Superior temporal gyrus (tissue), 1 donor: Measurements from ENCODE around the gene ARMS2.

Experiments used
- DNase-seq: peaks from one replicate; pipeline ENCODE4 v3.0.0-alpha.2; 2016; ENCODE audit errors: extremely low spot score

ARMS2 gene

GRCh38 chr10:122493761-122494160, 39.3 kb downstream of the ARMS2 start:
- no peak for DNase-seq

DNA sequence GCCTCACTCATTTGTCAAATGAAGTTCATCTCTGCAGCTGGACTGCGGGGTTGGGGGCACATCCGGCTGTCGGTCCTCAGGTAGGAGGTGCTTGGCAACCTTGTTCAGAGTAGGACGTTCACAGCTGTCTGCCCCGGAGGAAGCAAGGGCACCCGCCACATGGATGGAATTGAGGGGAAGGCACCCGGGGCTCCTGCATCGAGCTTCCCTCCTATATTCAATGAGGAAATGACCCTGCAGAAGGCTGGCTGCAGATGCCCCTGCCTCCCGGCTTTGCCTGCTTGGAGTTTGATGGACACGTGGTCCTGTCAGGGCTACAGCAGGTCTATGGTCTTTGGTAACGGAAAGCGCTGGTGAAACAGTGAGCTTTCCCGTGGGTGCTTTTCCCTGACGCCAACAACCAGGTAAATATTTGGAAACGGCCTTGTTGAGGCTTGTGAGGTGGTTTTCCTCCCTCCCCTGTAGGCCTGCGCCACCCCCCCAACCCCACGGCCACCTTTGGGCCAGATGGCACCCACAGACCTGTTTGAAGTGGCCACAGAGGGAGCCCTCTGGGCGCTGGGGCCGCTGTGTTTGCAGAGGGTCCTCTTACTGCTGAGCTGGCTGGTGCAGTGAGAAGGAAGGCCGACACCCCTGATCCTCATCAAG, 39.8 kb downstream of the ARMS2 start:
- no peak for DNase-seq

DNA sequence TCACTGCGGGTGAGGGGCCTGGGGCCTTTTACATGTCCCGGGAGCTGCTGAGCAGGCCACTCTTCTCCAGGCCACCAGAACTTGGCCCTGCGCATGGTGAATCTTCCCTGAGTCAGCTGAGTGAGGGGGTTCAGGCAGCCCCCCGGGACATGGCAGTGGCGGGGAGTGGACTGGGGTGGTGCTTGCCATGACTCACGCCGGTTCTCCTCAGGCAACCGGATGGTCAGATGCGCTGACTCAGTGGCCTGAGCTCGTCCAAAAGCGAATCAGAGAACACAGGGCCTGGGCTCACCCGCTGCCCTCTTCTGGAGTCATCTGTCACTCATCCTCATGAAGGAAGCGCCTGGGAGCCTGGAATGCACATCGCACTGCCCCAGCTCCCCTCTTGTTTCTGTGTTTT, 40.4 kb downstream of the ARMS2 start:
- no peak for DNase-seq

DNA sequence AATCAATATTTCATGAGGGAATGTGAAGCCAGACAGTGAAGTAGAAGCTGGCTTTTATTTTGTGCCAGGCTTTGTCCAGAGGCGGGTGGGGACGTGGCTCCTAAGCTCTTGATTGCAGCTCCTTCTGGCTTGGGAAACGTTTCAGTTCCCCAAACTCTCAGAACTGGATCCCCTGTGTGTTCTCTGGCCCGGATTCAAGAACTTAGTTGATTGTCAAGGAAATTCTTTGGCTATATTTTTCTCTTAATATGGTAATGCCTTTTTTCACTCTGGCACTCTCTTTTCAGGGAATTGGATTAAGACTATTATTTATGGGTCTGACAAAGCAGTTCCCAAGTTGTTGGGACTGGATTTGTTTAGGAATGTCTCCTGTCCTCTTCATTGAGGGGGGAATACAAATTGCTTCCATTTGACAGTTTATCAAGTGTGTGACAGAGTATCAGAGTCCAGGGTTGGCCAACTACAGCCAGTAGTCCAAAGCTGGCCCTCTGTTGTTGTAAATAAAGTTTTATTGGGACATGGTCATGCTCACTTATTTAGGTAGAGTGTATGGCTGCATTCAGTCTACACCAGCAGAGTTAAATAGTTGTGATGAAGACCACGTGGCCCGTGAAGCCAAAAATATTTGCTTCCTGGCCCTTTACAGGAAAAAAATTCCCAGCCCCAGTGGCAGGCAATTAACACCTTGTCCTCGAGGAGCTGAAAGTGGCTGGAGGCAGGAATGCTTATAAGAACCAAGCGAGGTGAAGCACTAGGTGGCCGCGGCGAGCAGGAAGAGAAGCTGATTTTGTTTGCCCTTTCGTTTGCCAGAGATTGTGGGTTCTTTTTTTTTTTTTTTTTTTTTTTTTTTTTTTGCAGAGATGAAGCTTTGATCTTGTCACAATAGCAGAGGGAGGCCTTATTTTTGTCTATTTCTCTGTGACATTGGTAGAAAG, 41.2 kb downstream of the ARMS2 start:
- DNase-seq = no peak

- no peak for DNase-seq
These were observed 42.8 kb downstream of the ARMS2 start for GRCh38 chr10:122497241-122497640.

GRCh38 chr10:122498521-122498920, 44.1 kb downstream of the ARMS2 start:
- peak; percentile 73 for DNase-seq

GRCh38 chr10:122499012-122499411, 44.6 kb downstream of the ARMS2 start:
- DNase-seq = no peak

DNA sequence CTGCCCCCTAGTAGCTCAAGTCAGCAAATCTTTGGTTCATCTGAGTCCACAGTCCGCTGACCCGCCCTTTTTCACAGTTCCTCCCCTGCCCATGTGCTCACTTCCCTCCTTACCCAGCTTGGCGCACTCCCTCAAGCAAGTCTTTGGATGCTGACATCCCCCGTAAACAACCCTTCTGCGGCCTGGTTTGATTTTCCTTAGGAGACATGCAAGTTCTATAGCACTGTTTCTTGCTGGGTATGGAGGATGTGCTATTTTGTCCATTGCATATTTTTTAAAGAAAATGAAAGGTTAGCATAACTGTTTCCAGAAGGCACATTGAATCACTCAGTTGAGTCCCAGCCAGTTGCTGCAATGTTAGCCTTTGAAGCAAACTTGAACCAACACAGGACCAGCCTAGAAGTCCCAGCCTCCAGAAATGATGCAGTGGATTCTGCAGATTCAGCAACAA, 45.1 kb downstream of the ARMS2 start:
- no peak for DNase-seq

DNA sequence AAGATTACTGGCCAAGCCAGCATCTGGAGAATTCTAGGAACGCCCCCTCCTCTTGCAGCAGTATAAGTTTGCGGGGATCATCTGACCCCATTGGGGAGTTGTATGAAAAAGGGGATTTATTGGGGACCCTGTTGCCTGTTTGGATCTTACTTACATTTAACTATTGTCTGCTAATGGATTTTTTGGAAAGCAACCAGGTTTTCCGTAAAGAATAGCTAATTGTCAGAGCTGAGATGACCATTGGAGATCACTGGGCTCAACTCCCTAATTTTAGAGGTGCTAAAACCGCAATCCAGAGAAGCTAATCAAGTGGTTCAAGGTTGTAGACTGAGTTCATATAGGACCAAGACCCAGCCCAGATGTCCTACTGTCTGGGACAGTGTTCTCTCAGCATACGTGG, 45.7 kb downstream of the ARMS2 start:
- DNase-seq = peak; percentile 66

DNA sequence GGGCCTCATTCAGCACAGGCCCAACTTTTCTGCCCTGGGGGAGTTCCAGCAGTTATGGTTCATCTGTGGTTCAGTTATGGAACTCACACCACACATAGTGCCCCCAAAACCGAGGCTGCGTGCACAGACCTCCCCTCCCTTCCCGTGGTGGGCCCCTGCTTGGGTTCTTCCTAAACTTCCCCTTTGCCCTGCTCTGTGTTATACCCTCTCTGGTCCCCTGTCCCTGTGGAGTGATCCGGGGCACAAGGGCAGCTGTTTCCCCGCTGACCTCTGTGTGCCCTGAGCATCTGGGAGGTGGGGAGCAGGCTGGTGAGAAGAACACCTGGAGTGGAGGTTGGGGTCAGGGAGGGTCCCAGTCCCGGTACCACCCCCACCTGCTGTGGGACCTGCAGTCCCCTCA, 46.3 kb downstream of the ARMS2 start:
- no peak for DNase-seq

DNA sequence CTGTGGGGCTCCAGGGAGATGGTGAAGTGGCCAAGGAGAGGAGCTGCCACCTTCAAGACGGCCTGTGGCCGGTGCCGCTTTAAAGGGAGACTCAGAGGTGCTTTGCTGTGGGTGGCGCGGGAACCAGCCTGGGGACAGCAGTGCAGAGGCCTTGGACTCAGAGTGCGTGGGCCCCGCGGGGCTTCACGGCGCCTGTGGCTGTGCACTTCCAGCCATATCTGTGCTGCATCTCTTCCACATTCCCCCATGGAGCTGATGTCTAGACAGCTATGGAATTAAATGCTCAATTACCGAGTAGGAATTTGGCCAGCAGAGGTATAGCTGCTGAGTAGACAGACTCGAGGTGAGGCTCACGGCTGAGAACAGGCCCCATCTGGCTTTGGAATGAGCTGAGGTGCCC, 48.6 kb downstream of the ARMS2 start:
- DNase-seq = no peak

DNA sequence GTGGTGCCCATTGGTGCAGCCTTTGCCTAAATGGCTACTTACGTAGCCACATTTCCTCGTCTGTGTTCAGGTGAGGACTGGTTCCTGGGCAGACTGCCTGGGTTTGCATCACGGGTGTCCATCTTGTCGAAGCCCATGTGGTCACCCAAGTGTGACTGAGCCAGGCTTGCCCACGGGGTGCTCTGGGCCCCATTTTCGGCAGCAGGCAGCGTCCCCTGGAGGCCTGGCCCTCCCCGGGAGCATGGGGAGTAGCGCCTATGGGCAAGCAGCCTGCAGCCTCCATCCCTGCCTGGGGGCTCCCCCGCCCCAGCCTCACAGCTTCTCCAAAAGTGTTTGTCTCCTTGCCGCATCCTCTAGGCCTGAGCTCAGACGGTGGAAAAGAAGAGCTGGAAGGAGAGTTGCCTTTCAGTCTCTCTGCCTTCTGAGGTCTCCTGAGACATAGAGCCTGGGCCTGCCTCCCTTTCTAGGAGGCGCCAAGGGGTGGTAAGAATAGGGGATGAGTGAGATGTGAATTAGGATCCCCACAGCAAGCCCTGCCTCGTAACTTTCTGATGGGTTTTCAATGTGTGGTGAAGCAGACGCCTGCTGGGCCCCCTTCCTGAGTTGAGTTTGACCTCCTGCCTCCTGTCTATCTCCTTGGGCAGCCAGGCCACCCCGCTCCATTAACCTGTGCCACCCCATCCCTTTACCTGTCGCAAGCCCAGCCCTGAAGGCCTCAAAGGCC, 49.6 kb downstream of the ARMS2 start:
- no peak for DNase-seq

- DNase-seq = peak; percentile 95
These were observed 50.1 kb downstream of the ARMS2 start for GRCh38 chr10:122504610-122504950.

DNA sequence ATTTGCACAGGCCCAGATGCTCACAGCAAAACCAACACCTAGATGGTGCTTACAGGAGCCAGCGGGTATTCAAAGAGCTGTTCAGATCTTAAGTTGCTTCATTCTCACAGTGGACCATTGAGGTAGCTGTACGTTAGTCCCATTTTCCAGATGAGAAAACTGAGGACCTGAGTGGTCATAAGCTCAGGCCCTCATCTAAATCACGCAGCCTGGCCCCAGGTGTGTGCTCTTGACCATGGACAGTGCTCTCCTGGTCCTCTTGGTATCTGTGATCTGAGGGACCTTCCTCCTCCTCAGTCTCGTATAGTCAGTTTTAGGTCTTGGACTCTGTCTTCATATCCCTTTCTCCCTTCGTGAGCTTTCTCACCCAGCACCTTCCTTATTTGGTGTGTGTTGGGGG, 50.6 kb downstream of the ARMS2 start:
- DNase-seq = no peak

DNA sequence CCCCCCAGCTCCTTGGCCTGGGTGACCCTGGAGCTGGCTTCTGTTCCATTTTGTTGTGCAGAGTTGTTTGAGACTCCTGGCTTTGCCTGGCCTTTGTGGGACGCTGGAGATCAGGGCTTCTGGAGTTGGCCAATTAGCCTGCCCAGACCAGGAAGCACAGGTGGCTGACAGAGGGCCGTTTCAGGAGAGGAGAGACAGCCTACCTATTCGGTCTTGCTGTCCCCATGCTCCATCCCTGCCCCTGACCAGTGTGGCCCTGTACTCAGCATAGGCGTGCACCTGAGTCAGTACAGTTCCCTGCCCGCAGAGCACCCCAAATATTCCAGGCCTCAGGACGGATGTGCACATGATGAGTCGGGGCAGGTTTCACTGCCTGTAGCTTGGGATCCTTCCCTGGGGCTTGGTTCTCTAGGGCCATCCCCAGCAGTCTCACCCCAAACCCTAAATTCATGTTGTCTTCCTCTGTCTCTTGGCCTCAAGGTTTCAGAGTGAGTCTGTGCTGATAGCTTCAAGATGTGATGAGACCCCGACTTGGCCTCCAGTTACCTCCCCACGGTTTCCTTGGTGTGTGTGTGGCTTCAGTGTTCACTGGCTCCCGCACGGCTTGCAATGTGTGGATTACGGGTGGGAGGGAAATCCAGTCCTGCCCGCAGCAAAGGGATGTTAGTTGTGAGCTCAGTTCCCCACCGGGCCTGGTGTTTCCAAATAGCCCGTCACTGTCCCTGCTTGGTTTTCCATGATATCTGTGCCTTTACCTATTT, 51.6 kb downstream of the ARMS2 start:
- no peak for DNase-seq
